PC-3 (cell line): ENCODE results near the gene SUCO.

ENCODE experiments used
- CTCF ChIP-seq: fragments of 300-600 bp; sonication (generic); conservative IDR thresholded peaks from 2 replicates; pipeline ENCODE4 v1.5.1; 2017; ENCODE audit warnings: antibody characterized with exemption, low read depth, mild to moderate bottlenecking, low read length
- EZH2 ChIP-seq: fragments of 300-600 bp; sonication (generic); IDR thresholded peaks from one replicate; pipeline ENCODE4 v1.6.1; 2017; ENCODE audit warnings: antibody characterized with exemption, mild to moderate bottlenecking, low read length; ENCODE audit not compliant: unreplicated experiment

GRCh38 chr1:172536256-172536655 is 3.3 kb downstream of the SUCO start:
- TF ChIP-seq CTCF: no peak
- no peak for TF ChIP-seq EZH2
